HAP-1 (cell line): ENCODE data around the gene ZNF746.
"Not testable (repeated sequence)": the region's sequence is repeated elsewhere in the genome, so short reads cannot be mapped to it uniquely, and the experiment has no call there.

ENCODE experiments used
- DNase-seq, 2 experiments: peaks; one replicate each; pipeline ENCODE4 v3.0.0-alpha.2; 2016 to 2020; ENCODE audit warnings: low spot score in 2 of 2
- H3K27me3 ChIP-seq: fragments of 250-450 bp; sonication (Bioruptor Pico); 2 replicates; pipeline ENCODE4 v1.5.1; 2020; ENCODE audit warnings: low read depth, mild to moderate bottlenecking, moderate library complexity
- H3K36me3 ChIP-seq: fragments of 250-450 bp; sonication (Bioruptor Pico); replicated peaks from 2 replicates; pipeline ENCODE4 v1.5.1; 2020; ENCODE audit warnings: mild to moderate bottlenecking
- H3K4me1 ChIP-seq: fragments of 250-450 bp; sonication (Bioruptor Pico); 2 replicates; pipeline ENCODE4 v1.5.1; 2020; ENCODE audit warnings: mild to moderate bottlenecking
- H3K4me3 ChIP-seq: fragments of 250-450 bp; sonication (Bioruptor Pico); 2 replicates; pipeline ENCODE4 v1.5.1; 2020; ENCODE audit warnings: mild to moderate bottlenecking, moderate library complexity
- H3K9me3 ChIP-seq: fragments of 250-450 bp; sonication (Bioruptor Pico); 2 replicates; pipeline ENCODE4 v1.5.1; 2020; ENCODE audit warnings: mild to moderate bottlenecking, moderate library complexity
- in situ Hi-C: fragments of 300-500 bp; cut with MboI; formaldehyde crosslinking; loops from 3 replicates; pipeline ENCODE4 v1.14.3; 2020; ENCODE audit warnings: low sequenced_read_pairs, inconsistent platforms, mixed read lengths

The ZNF746 gene

GRCh38 chr7:149459540-149460452 lies 37.8 kb downstream of the ZNF746 start:
- no peaks in the 10 kb centered on the region for H3K27me3 ChIP-seq
- H3K36me3 ChIP-seq: peaks cover 12% of the 10 kb centered on the region
- H3K9me3 ChIP-seq: no peaks in the 10 kb centered on the region
- H3K4me3 ChIP-seq: peak overlapping the region; percentile 48
- DNase-seq: peak in 1 of 2 experiments; percentile 23
- in situ Hi-C loops: no loop called here
- peaks cover 26% of the 10 kb centered on the region for H3K4me1 ChIP-seq

- Histone ChIP-seq H3K4me3 (peak overlapping the region; percentile 38), H3K9me3 (no peaks in the 10 kb centered on the region), H3K27me3 (no peaks in the 10 kb centered on the region), H3K4me1 (peaks cover 26% of the 10 kb centered on the region), H3K36me3 (peaks cover 18% of the 10 kb centered on the region)
- no peak for DNase-seq
- in situ Hi-C loops: no loop called here
These were observed 38.4 kb downstream of the ZNF746 start for GRCh38 chr7:149459201-149459539.

- peak overlapping the region; percentile 38; the same call in 1 of the 2 replicates for H3K4me3 ChIP-seq
- peaks cover 28% of the 10 kb centered on the region for H3K36me3 ChIP-seq
- in situ Hi-C loops: no loop called here
- H3K9me3 ChIP-seq: no peaks in the 10 kb centered on the region
- H3K27me3 ChIP-seq: no peaks in the 10 kb centered on the region
- peaks cover 26% of the 10 kb centered on the region for H3K4me1 ChIP-seq
- peak; percentile 47 to 57 for DNase-seq
These were observed 39.4 kb downstream of the ZNF746 start for GRCh38 chr7:149458235-149458634.

- Histone ChIP-seq H3K27me3 (no peaks in the 10 kb centered on the region), H3K36me3 (peaks cover 28% of the 10 kb centered on the region), H3K4me1 (peaks cover 26% of the 10 kb centered on the region), H3K4me3 (no peak overlapping the region; the same call in 1 of the 2 replicates), H3K9me3 (no peaks in the 10 kb centered on the region)
- in situ Hi-C loops: no loop called here
- no peak for DNase-seq
These were observed 39.8 kb downstream of the ZNF746 start for GRCh38 chr7:149457766-149458165.

GRCh38 chr7:149456506-149457421 lies 40.8 kb downstream of the ZNF746 start:
- Histone ChIP-seq H3K27me3 (no peaks in the 10 kb centered on the region), H3K9me3 (no peaks in the 10 kb centered on the region), H3K36me3 (peaks cover 28% of the 10 kb centered on the region), H3K4me3 (no peak overlapping the region), H3K4me1 (peaks cover 26% of the 10 kb centered on the region)
- DNase-seq: no peak
- in situ Hi-C loops: no loop called here

- in situ Hi-C loops: no loop called here
- no peak for DNase-seq
- peaks cover 20% of the 10 kb centered on the region for H3K4me1 ChIP-seq
- no peaks in the 10 kb centered on the region for H3K27me3 ChIP-seq
- no peaks in the 10 kb centered on the region for H3K9me3 ChIP-seq
- H3K4me3 ChIP-seq: no peak overlapping the region
- H3K36me3 ChIP-seq: peaks cover 33% of the 10 kb centered on the region
These were observed 42.2 kb downstream of the ZNF746 start for GRCh38 chr7:149455175-149455950.

GRCh38 chr7:149454750-149455149 lies 42.9 kb downstream of the ZNF746 start:
- Histone ChIP-seq H3K9me3 (no peaks in the 10 kb centered on the region), H3K4me3 (no peak overlapping the region), H3K4me1 (peaks cover 20% of the 10 kb centered on the region), H3K36me3 (peaks cover 39% of the 10 kb centered on the region), H3K27me3 (no peaks in the 10 kb centered on the region)
- DNase-seq: no peak
- in situ Hi-C loops: no loop called here

GRCh38 chr7:149454006-149454405 lies 43.6 kb downstream of the ZNF746 start:
- Histone ChIP-seq H3K4me1 (peaks cover 18% of the 10 kb centered on the region), H3K4me3 (no peak overlapping the region), H3K36me3 (peaks cover 47% of the 10 kb centered on the region), H3K27me3 (no peaks in the 10 kb centered on the region), H3K9me3 (no peaks in the 10 kb centered on the region)
- no peak for DNase-seq
- in situ Hi-C loops: no loop called here

GRCh38 chr7:149450821-149451220 lies 46.8 kb downstream of the ZNF746 start:
- H3K4me1 ChIP-seq: no peaks in the 10 kb centered on the region
- no peaks in the 10 kb centered on the region for H3K27me3 ChIP-seq
- peaks cover 60% of the 10 kb centered on the region for H3K36me3 ChIP-seq
- no peak for DNase-seq
- H3K9me3 ChIP-seq: no peaks in the 10 kb centered on the region
- H3K4me3 ChIP-seq: no peak overlapping the region
- in situ Hi-C loops: no loop called here

GRCh38 chr7:149449897-149450296 lies 47.7 kb downstream of the ZNF746 start:
- H3K27me3 ChIP-seq: no peaks in the 10 kb centered on the region
- DNase-seq: no peak
- peaks cover 54% of the 10 kb centered on the region for H3K36me3 ChIP-seq
- no peaks in the 10 kb centered on the region for H3K4me1 ChIP-seq
- no peaks in the 10 kb centered on the region for H3K9me3 ChIP-seq
- in situ Hi-C loops: no loop called here
- no peak overlapping the region for H3K4me3 ChIP-seq

- H3K27me3 ChIP-seq: no peaks in the 10 kb centered on the region
- peaks cover 45% of the 10 kb centered on the region for H3K36me3 ChIP-seq
- H3K4me1 ChIP-seq: no peaks in the 10 kb centered on the region
- H3K9me3 ChIP-seq: no peaks in the 10 kb centered on the region
- no peak for DNase-seq
- in situ Hi-C loops: no loop called here
- H3K4me3 ChIP-seq: no peak overlapping the region
These were observed 48.6 kb downstream of the ZNF746 start for GRCh38 chr7:149448961-149449360.

- H3K4me1 ChIP-seq, in situ Hi-C loops, H3K4me3 ChIP-seq, H3K27me3 ChIP-seq, H3K9me3 ChIP-seq, DNase-seq: not testable (repeated sequence)
- H3K36me3 ChIP-seq: peaks cover 41% of the 10 kb centered on the region
These were observed 51.6 kb downstream of the ZNF746 start for GRCh38 chr7:149446026-149446425.

GRCh38 chr7:149444287-149444686 lies 53.3 kb downstream of the ZNF746 start:
- in situ Hi-C loops: no loop called here
- DNase-seq: no peak
- Histone ChIP-seq H3K4me3 (no peak overlapping the region), H3K27me3 (no peaks in the 10 kb centered on the region), H3K4me1 (no peaks in the 10 kb centered on the region), H3K9me3 (no peaks in the 10 kb centered on the region), H3K36me3 (peaks cover 27% of the 10 kb centered on the region)
